NT2/D1 (cell line): ENCODE data around the gene PGAM2.

Source experiments
- YY1 ChIP-seq: IDR thresholded peaks from 2 replicates; pipeline ENCODE4 v1.6.1; 2011; ENCODE audit not compliant: insufficient read length, insufficient read depth
- ZNF274 ChIP-seq: IDR thresholded peaks from 2 replicates; pipeline ENCODE4 v1.6.1; 2011; ENCODE audit warnings: mild to moderate bottlenecking, low read depth, low read length

DNA sequence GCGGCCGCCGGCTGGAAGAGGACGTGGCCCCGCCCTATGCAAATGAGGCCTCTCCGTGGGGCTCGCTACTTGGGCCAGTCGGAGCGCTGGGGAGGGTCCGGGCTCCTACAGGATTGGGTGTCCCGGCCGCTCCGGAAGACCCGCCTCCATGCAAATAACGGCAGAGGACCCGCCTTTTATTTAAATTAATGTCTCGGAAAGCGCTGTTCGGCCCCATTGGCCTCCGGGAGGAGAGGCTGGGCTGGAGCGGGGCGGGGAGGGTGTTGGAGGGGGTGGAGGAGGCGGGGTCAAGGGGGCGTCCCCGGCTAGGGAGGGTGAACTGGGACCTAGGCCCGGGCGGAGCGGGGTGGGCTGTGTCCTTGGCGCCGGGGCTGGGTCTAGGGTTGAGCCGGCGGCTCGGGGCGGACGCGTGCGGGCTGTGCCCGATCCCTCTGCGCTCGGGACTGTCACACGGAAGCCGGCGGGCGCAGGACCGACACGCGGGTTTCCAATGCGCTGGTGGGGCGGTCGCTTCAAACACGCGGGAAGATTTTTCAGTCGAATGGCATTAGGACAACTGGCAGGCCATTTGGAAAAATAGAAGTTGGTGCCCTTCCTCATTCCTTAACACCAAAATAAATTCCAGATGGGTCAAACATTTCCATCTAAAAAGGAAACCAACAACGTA, 17.3 kb upstream of the PGAM2 start:
- TF ChIP-seq YY1 (no peak), ZNF274 (no peak)
